GM18870 (cell line): Measurements from ENCODE around the gene CAPN8.
"Not testable (repeated sequence)": the region's sequence is repeated elsewhere in the genome, so short reads cannot be mapped to it uniquely, and the experiment has no call there.

Experiments used
- ATAC-seq: cut with Tn5 transposase; IDR thresholded peaks from one replicate; pipeline ENCODE4 v1.9.1; 2021; ENCODE audit warnings: moderate library complexity; ENCODE audit not compliant: unreplicated experiment

Gene CAPN8

GRCh38 chr1:223534677-223535076, 130.8 kb downstream of the CAPN8 start:
- ATAC-seq, result no peak

- ATAC-seq, result no peak
Measured at GRCh38 chr1:223533708-223534107, 131.8 kb downstream of the CAPN8 start.

- ATAC-seq, result no peak
Measured at GRCh38 chr1:223531742-223532341, 133.7 kb downstream of the CAPN8 start.

GRCh38 chr1:223525957-223526356, 139.5 kb downstream of the CAPN8 start:
- no peak for ATAC-seq

- no peak for ATAC-seq
Measured at GRCh38 chr1:223525546-223525945, 140.0 kb downstream of the CAPN8 start.

GRCh38 chr1:223524930-223525451, 140.5 kb downstream of the CAPN8 start:
- no peak for ATAC-seq

GRCh38 chr1:223521150-223521549, 144.4 kb downstream of the CAPN8 start:
- no peak for ATAC-seq

GRCh38 chr1:223520200-223520599, 145.3 kb downstream of the CAPN8 start:
- ATAC-seq, result no peak

GRCh38 chr1:223519116-223519515, 146.4 kb downstream of the CAPN8 start:
- no peak for ATAC-seq

- ATAC-seq, result not testable (repeated sequence)
Measured at GRCh38 chr1:223518553-223518952, 146.9 kb downstream of the CAPN8 start.

GRCh38 chr1:223515926-223516325, 149.6 kb downstream of the CAPN8 start:
- no peak for ATAC-seq

- ATAC-seq, result no peak
Measured at GRCh38 chr1:223515421-223515820, 150.1 kb downstream of the CAPN8 start.

- ATAC-seq, result no peak
Measured at GRCh38 chr1:223514644-223515043, 150.9 kb downstream of the CAPN8 start.

GRCh38 chr1:223513309-223513708, 152.2 kb downstream of the CAPN8 start:
- ATAC-seq, result no peak

- ATAC-seq, result no peak
Measured at GRCh38 chr1:223512057-223512456, 153.4 kb downstream of the CAPN8 start.

GRCh38 chr1:223508796-223509195, 156.7 kb downstream of the CAPN8 start:
- no peak for ATAC-seq

- ATAC-seq, result no peak
Measured at GRCh38 chr1:223504741-223505140, 160.8 kb downstream of the CAPN8 start.

- no peak for ATAC-seq
Measured at GRCh38 chr1:223503348-223503747, 162.2 kb downstream of the CAPN8 start.

- ATAC-seq, result no peak
Measured at GRCh38 chr1:223500560-223501425, 164.7 kb downstream of the CAPN8 start.

- no peak for ATAC-seq
Measured at GRCh38 chr1:223496883-223497282, 168.6 kb downstream of the CAPN8 start.

- no peak for ATAC-seq
Measured at GRCh38 chr1:223494926-223495645, 170.4 kb downstream of the CAPN8 start.
